Hepatocyte (in vitro differentiated cells): ENCODE data around the gene NOD2. TPM values are rescaled to one million over a fixed set of nuclear protein-coding genes. Genes with fewer than 3 reads are reported as not detected.

Source experiments
- DNase-seq: peaks from one replicate; pipeline ENCODE4 v3.0.0-alpha.2; 2016; ENCODE audit warnings: low spot score
- H2AFZ ChIP-seq: fragments of 200-600 bp; sonication (generic); 2 replicates; pipeline ENCODE4 v1.6.0; 2016; ENCODE audit warnings: antibody characterized with exemption, mild to moderate bottlenecking
- H3K27ac ChIP-seq: fragments of 200-600 bp; sonication (generic); 2 replicates; pipeline ENCODE4 v1.5.1; 2016; ENCODE audit warnings: mild to moderate bottlenecking
- H3K27me3 ChIP-seq: fragments of 200-600 bp; sonication (generic); 2 replicates; pipeline ENCODE4 v1.6.1; 2016
- H3K36me3 ChIP-seq: fragments of 200-600 bp; sonication (generic); replicated peaks from 2 replicates; pipeline ENCODE4 v1.5.1; 2016; ENCODE audit warnings: low read depth; ENCODE audit not compliant: insufficient read depth
- H3K4me1 ChIP-seq: fragments of 200-600 bp; sonication (generic); 2 replicates; pipeline ENCODE4 v1.5.1; 2016; ENCODE audit warnings: mild to moderate bottlenecking, moderate library complexity; ENCODE audit not compliant: insufficient read depth
- H3K4me2 ChIP-seq: fragments of 200-600 bp; sonication (generic); 2 replicates; pipeline ENCODE4 v1.6.0; 2016
- H3K4me3 ChIP-seq: fragments of 200-600 bp; sonication (generic); 2 replicates; pipeline ENCODE4 v1.5.1; 2016; ENCODE audit warnings: mild to moderate bottlenecking
- H3K79me2 ChIP-seq: fragments of 200-600 bp; sonication (generic); 2 replicates; pipeline ENCODE4 v1.6.0; 2017; ENCODE audit warnings: mild to moderate bottlenecking
- H3K9me2 ChIP-seq: fragments of 200-600 bp; sonication (generic); replicated peaks from 2 replicates; pipeline ENCODE4 v1.6.0; 2017; ENCODE audit warnings: mild to moderate bottlenecking; ENCODE audit not compliant: insufficient read depth
- H3K9me3 ChIP-seq: fragments of 200-600 bp; sonication (generic); 2 replicates; pipeline ENCODE4 v1.5.1; 2016; ENCODE audit warnings: low read depth, mild to moderate bottlenecking
- H4K20me1 ChIP-seq: fragments of 200-600 bp; sonication (generic); 2 replicates; pipeline ENCODE4 v1.6.0; 2016; ENCODE audit warnings: mild to moderate bottlenecking; ENCODE audit not compliant: insufficient read depth, poor library complexity, severe bottlenecking
- CTCF ChIP-seq: fragments of 200-600 bp; sonication (generic); IDR thresholded peaks from 2 replicates; pipeline ENCODE4 v1.5.1; 2016; ENCODE audit warnings: antibody characterized with exemption, mild to moderate bottlenecking; ENCODE audit not compliant: poor library complexity
- EZH2 ChIP-seq: fragments of 200-600 bp; sonication (generic); IDR thresholded peaks from 2 replicates; pipeline ENCODE4 v1.6.1; 2016; ENCODE audit warnings: antibody characterized with exemption, mild to moderate bottlenecking, borderline replicate concordance
- EZH2phosphoT487 ChIP-seq: fragments of 200-600 bp; sonication (generic); IDR thresholded peaks from one replicate; pipeline ENCODE4 v1.6.1; 2018; ENCODE audit warnings: antibody characterized with exemption, mild to moderate bottlenecking, low read depth, moderate library complexity; ENCODE audit not compliant: unreplicated experiment, severe bottlenecking
- WGBS: methylation state at CpG from one replicate; pipeline ENCODE4 v1.1.6; 2016; ENCODE audit warnings: low lambda C conversion rate; ENCODE audit errors: missing lambda C conversion rate; 5-methylcytosine and 5-hydroxymethylcytosine counted together
- polyA plus RNA-seq: library from polyadenylated mRNA; unstranded; fragments of >200 nt; fragmentation: Nextera tagmentation; extraction: Ambion mirVana; gene quantifications from 2 replicates; pipeline ENCODE4 v1.2.1, GENCODE V29; 2016
- total RNA-seq: library from RNA; depleted of rRNA; stranded (reverse); fragments of >200 nt; gene quantifications from 2 replicates; pipeline ENCODE4 v1.2.3, GENCODE V29; 2014

The NOD2 gene
- total and polyA plus RNA-seq, 2 experiments from 2014 or later, result 0.13 TPM; not detected in 1

- Histone ChIP-seq H3K4me3 (no peak overlapping the region), H3K9me3 (no peaks in the 10 kb centered on the region), H4K20me1 (no peaks in the 10 kb centered on the region), H3K27ac (no peak overlapping the region), H3K9me2 (no peaks in the 10 kb centered on the region), H3K79me2 (no peaks in the 10 kb centered on the region), H3K4me2 (no peak overlapping the region), H3K36me3 (peaks cover 2% of the 10 kb centered on the region), H2AFZ (no peak overlapping the region), H3K27me3 (no peaks in the 10 kb centered on the region), H3K4me1 (no peaks in the 10 kb centered on the region)
- TF ChIP-seq EZH2phosphoT487 (no peak), CTCF (no peak), EZH2 (no peak)
- 96% methylated on average over 1 of the region's 1 CpG for WGBS
- DNase-seq, result no peak
Observed at GRCh38 chr16:50765861-50766260, 72.5 kb downstream of the NOD2 start.

- peaks cover 2% of the 10 kb centered on the region for H3K36me3 ChIP-seq
- no peaks in the 10 kb centered on the region for H3K79me2 ChIP-seq
- no peaks in the 10 kb centered on the region for H3K9me3 ChIP-seq
- H3K9me2 ChIP-seq, result no peaks in the 10 kb centered on the region
- H3K4me2 ChIP-seq, result no peak overlapping the region
- H4K20me1 ChIP-seq, result no peaks in the 10 kb centered on the region
- H3K4me3 ChIP-seq, result no peak overlapping the region
- H3K27ac ChIP-seq, result no peak overlapping the region
- H3K4me1 ChIP-seq, result no peaks in the 10 kb centered on the region
- TF ChIP-seq CTCF (no peak), EZH2 (no peak), EZH2phosphoT487 (no peak)
- H2AFZ ChIP-seq, result no peak overlapping the region
- WGBS, result 93% methylated on average over 2 of the region's 2 CpGs
- no peaks in the 10 kb centered on the region for H3K27me3 ChIP-seq
- DNase-seq, result no peak
Observed at GRCh38 chr16:50767197-50767596, 73.8 kb downstream of the NOD2 start.

GRCh38 chr16:50771366-50771765, 78.0 kb downstream of the NOD2 start:
- H3K79me2 ChIP-seq, result no peaks in the 10 kb centered on the region
- H3K4me2 ChIP-seq, result no peak overlapping the region
- DNase-seq, result no peak
- WGBS, result 96% methylated on average over 3 of the region's 3 CpGs
- TF ChIP-seq EZH2, result no peak
- TF ChIP-seq EZH2phosphoT487, result no peak
- TF ChIP-seq CTCF, result no peak
- no peak overlapping the region for H2AFZ ChIP-seq
- H4K20me1 ChIP-seq, result no peaks in the 10 kb centered on the region
- H3K36me3 ChIP-seq, result peaks cover 2% of the 10 kb centered on the region
- H3K9me3 ChIP-seq, result no peaks in the 10 kb centered on the region
- H3K9me2 ChIP-seq, result no peaks in the 10 kb centered on the region
- no peaks in the 10 kb centered on the region for H3K4me1 ChIP-seq
- no peak overlapping the region for H3K4me3 ChIP-seq
- no peak overlapping the region for H3K27ac ChIP-seq
- no peaks in the 10 kb centered on the region for H3K27me3 ChIP-seq

- no peak overlapping the region for H3K27ac ChIP-seq
- TF ChIP-seq CTCF (no peak), EZH2 (no peak), EZH2phosphoT487 (no peak)
- no peaks in the 10 kb centered on the region for H3K4me1 ChIP-seq
- no peak for DNase-seq
- no peaks in the 10 kb centered on the region for H3K79me2 ChIP-seq
- no peak overlapping the region for H2AFZ ChIP-seq
- no peaks in the 10 kb centered on the region for H3K36me3 ChIP-seq
- WGBS, result 96% methylated on average over 5 of the region's 5 CpGs
- no peaks in the 10 kb centered on the region for H3K9me2 ChIP-seq
- H3K9me3 ChIP-seq, result no peaks in the 10 kb centered on the region
- H3K27me3 ChIP-seq, result no peaks in the 10 kb centered on the region
- no peak overlapping the region for H3K4me2 ChIP-seq
- H4K20me1 ChIP-seq, result no peaks in the 10 kb centered on the region
- H3K4me3 ChIP-seq, result no peak overlapping the region
Observed at GRCh38 chr16:50774405-50774804, 81.0 kb downstream of the NOD2 start.
